Endodermal cell (in vitro differentiated cells): ENCODE data around the gene UBXN1. TPM values are rescaled to one million over a fixed set of nuclear protein-coding genes. Genes with fewer than 3 reads are reported as not detected.
"Not testable (repeated sequence)": the region's sequence is repeated elsewhere in the genome, so short reads cannot be mapped to it uniquely, and the experiment has no call there.

Experiments
- DNase-seq: peaks from one replicate; pipeline ENCODE4 v3.0.0-alpha.2; 2017
- H3K27ac ChIP-seq: 2 replicates; pipeline ENCODE4 v1.5.1; 2013; ENCODE audit warnings: mild to moderate bottlenecking, low read depth, low read length, moderate library complexity
- H3K27me3 ChIP-seq: 2 replicates; pipeline ENCODE4 v1.6.1; 2013; ENCODE audit warnings: mild to moderate bottlenecking, low read length, moderate library complexity; ENCODE audit not compliant: insufficient read depth, control insufficient read depth, poor library complexity, severe bottlenecking
- H3K36me3 ChIP-seq: 2 replicates; pipeline ENCODE4 v1.7.0; 2013; ENCODE audit warnings: mild to moderate bottlenecking, low read length, moderate library complexity; ENCODE audit not compliant: control insufficient read depth, insufficient read depth
- H3K4me1 ChIP-seq: one replicate; pipeline ENCODE4 v1.7.0; 2013; ENCODE audit warnings: low read length; ENCODE audit not compliant: control insufficient read depth, insufficient read depth
- H3K4me3 ChIP-seq: 2 replicates; pipeline ENCODE4 v1.5.1; 2013; ENCODE audit warnings: mild to moderate bottlenecking, low read length, moderate library complexity
- H3K9ac ChIP-seq: 2 replicates; pipeline ENCODE4 v1.6.1; 2013; ENCODE audit warnings: mild to moderate bottlenecking, low read length, moderate library complexity; ENCODE audit not compliant: poor library complexity, severe bottlenecking; ENCODE audit errors: extremely low read depth
- H3K9me3 ChIP-seq: 2 replicates; pipeline ENCODE4 v1.6.1; 2013; ENCODE audit warnings: mild to moderate bottlenecking, low read length, moderate library complexity; ENCODE audit not compliant: control insufficient read depth
- H3K27ac Mint-ChIP-seq: 2 replicates; pipeline ENCODE4 v1.8.0; 2020; ENCODE audit warnings: mixed read lengths
- H3K27me3 Mint-ChIP-seq: 2 replicates; pipeline ENCODE4 v1.8.0; 2021; ENCODE audit warnings: mild to moderate bottlenecking, mixed read lengths; ENCODE audit not compliant: insufficient read depth
- H3K36me3 Mint-ChIP-seq: 2 replicates; pipeline ENCODE4 v1.8.0; 2020; ENCODE audit warnings: low read depth, mixed read lengths
- H3K4me1 Mint-ChIP-seq: 2 replicates; pipeline ENCODE4 v1.8.0; 2020; ENCODE audit warnings: mixed read lengths
- H3K4me3 Mint-ChIP-seq: 2 replicates; pipeline ENCODE4 v1.8.0; 2020; ENCODE audit warnings: mild to moderate bottlenecking, moderate library complexity, mixed read lengths
- H3K9me3 Mint-ChIP-seq: 2 replicates; pipeline ENCODE4 v1.8.0; 2020; ENCODE audit warnings: mild to moderate bottlenecking, mixed read lengths
- CTCF ChIP-seq: fragments of 200-600 bp; sonication (generic); conservative IDR thresholded peaks from 2 replicates; pipeline ENCODE4 v1.5.0; 2021; ENCODE audit warnings: antibody characterized with exemption, mild to moderate bottlenecking
- WGBS, 2 experiments: methylation state at CpG; one replicate each; pipeline versions ENCODE4 v1.1.5 to v1.1.7; 2013; ENCODE audit warnings: missing lambda C conversion rate in 2 of 2, mixed read lengths in 1 of 2; ENCODE audit not compliant: insufficient coverage in 1 of 2, insufficient read length in 1 of 2; 5-methylcytosine and 5-hydroxymethylcytosine counted together
- total RNA-seq, 2 donors: library from RNA; stranded (reverse); fragmentation: NEBNext Ultra II Directional in 1 of 2; extraction: Animal tissue kit (Norgen Biotek cat#: 25700) in 1 of 2; gene quantifications; 2 replicates in 1 of 2; 3 replicates in 1 of 2; pipeline ENCODE4 v1.2.1, GENCODE V29; 2021

UBXN1 gene
- total RNA-seq, 2 donors from 2014 or later: 89.3 to 96.6 TPM

GRCh38 chr11:62705413-62705812 lies 26.5 kb upstream of the UBXN1 start:
- peak overlapping the region; percentile 83 for H3K4me3 Mint-ChIP-seq
- no peaks in the 10 kb centered on the region for H3K27me3 Mint-ChIP-seq
- H3K4me3 ChIP-seq: peak overlapping the region; percentile 97
- 73 to 77% methylated on average over 6 to 7 of the region's 7 CpGs for WGBS, 2 experiments
- peak; percentile 61 for DNase-seq
- H3K9ac ChIP-seq: peak overlapping the region; percentile 96
- no peaks in the 10 kb centered on the region for H3K9me3 Mint-ChIP-seq
- peak; percentile 22 for TF ChIP-seq CTCF
- peaks cover 27% of the 10 kb centered on the region for H3K4me1 ChIP-seq
- no peaks in the 10 kb centered on the region for H3K27me3 ChIP-seq
- peaks cover 30% of the 10 kb centered on the region for H3K36me3 Mint-ChIP-seq
- H3K27ac ChIP-seq: peak overlapping the region; percentile 87
- peaks cover 40% of the 10 kb centered on the region for H3K4me1 Mint-ChIP-seq
- H3K9me3 ChIP-seq: no peaks in the 10 kb centered on the region
- H3K27ac Mint-ChIP-seq: peak overlapping the region; percentile 95
- H3K36me3 ChIP-seq: peaks cover 50% of the 10 kb centered on the region

- Histone ChIP-seq H3K4me1 (peaks cover 21% of the 10 kb centered on the region), H3K36me3 (peaks cover 53% of the 10 kb centered on the region)
- not testable (repeated sequence) for H3K9me3 Mint-ChIP-seq, H3K9me3 ChIP-seq, H3K9ac ChIP-seq, H3K27me3 ChIP-seq, DNase-seq, H3K27me3 Mint-ChIP-seq, H3K4me3 ChIP-seq, H3K4me3 Mint-ChIP-seq, H3K27ac Mint-ChIP-seq, H3K27ac ChIP-seq
- peaks cover 28% of the 10 kb centered on the region for H3K4me1 Mint-ChIP-seq
- 91 to 94% methylated on average over 4 of the region's 4 CpGs for WGBS, 2 experiments
- peaks cover 35% of the 10 kb centered on the region for H3K36me3 Mint-ChIP-seq
These were observed 25.0 kb upstream of the UBXN1 start for GRCh38 chr11:62703921-62704320.

- peaks cover 15% of the 10 kb centered on the region for H3K4me1 Mint-ChIP-seq
- peaks cover 44% of the 10 kb centered on the region for H3K36me3 Mint-ChIP-seq
- Histone ChIP-seq H3K36me3 (peaks cover 51% of the 10 kb centered on the region), H3K9me3 (no peaks in the 10 kb centered on the region), H3K4me1 (peaks cover 13% of the 10 kb centered on the region), H3K27ac (no peak overlapping the region), H3K27me3 (no peaks in the 10 kb centered on the region), H3K9ac (no peak overlapping the region), H3K4me3 (no peak overlapping the region)
- no peaks in the 10 kb centered on the region for H3K9me3 Mint-ChIP-seq
- no peak overlapping the region for H3K27ac Mint-ChIP-seq
- no peak for TF ChIP-seq CTCF
- H3K27me3 Mint-ChIP-seq: no peaks in the 10 kb centered on the region
- WGBS, 2 experiments: 84 to 96% methylated on average over 5 to 11 of the region's 11 CpGs
- H3K4me3 Mint-ChIP-seq: no peak overlapping the region
- no peak for DNase-seq
These were observed 23.4 kb upstream of the UBXN1 start for GRCh38 chr11:62702246-62702645.
